Uterus (tissue), 4 donors: ENCODE results near the gene TACR2. TPM values are rescaled to one million over a fixed set of nuclear protein-coding genes. Genes with fewer than 3 reads are reported as not detected.
A peak's percentile ranks its signal among the peaks of the same experiment; 100 is the strongest.

ENCODE experiments used
- DNase-seq, 2 donors: peaks; one replicate each; pipeline ENCODE4 v3.0.0-alpha.2; 2019 to 2020
- H3K27ac ChIP-seq, 2 donors: fragments of 200-600 bp; sonication (generic); 1 replicate in 1 of 2; 2 replicates in 1 of 2; pipeline ENCODE4 v1.5.1; 2016 to 2018
- H3K27me3 ChIP-seq, 2 donors: fragments of 200-600 bp; sonication (generic); one replicate each; pipeline ENCODE4 v1.5.1; 2018 to 2019; ENCODE audit warnings: control low read depth in 1 of 2
- H3K36me3 ChIP-seq, 2 donors: fragments of 200-600 bp; sonication (generic); one replicate each; pipeline ENCODE4 v1.5.1; 2019; ENCODE audit warnings: control low read depth in 1 of 2
- H3K4me1 ChIP-seq, 2 donors: fragments of 200-600 bp; sonication (generic); one replicate each; pipeline ENCODE4 v1.5.1; 2018 to 2019; ENCODE audit warnings: control low read depth in 1 of 2
- H3K4me3 ChIP-seq, 2 donors: fragments of 200-600 bp; sonication (generic); 1 replicate in 1 of 2; 2 replicates in 1 of 2; pipeline ENCODE4 v1.5.1; 2018 to 2019; ENCODE audit warnings: mild to moderate bottlenecking in 1 of 2
- H3K9me3 ChIP-seq, 2 donors: fragments of 200-600 bp; sonication (generic); one replicate each; pipeline ENCODE4 v1.5.1; 2019; ENCODE audit warnings: control low read depth in 1 of 2
- POLR2A ChIP-seq, 2 donors: fragments of 450-650 bp; IDR thresholded peaks; one replicate each; pipeline ENCODE4 v1.6.1; 2016; ENCODE audit warnings: antibody characterized with exemption in 2 of 2, mild to moderate bottlenecking in 1 of 2, moderate library complexity in 1 of 2
- intact Hi-C: fragments of 100-400 bp; cut with DNase I; formaldehyde crosslinking; loops from one replicate; pipeline ENCODE4 v1.15.1; 2023; ENCODE audit warnings: low total_unique reads
- total RNA-seq, 4 donors: library from RNA; depleted of rRNA in 3 of 4; stranded (reverse); fragments of >200 nt in 3 of 4; gene quantifications; one replicate each; pipeline versions ENCODE4 v1.1.0 to v1.2.4, GENCODE V29; 2014 to 2023
- TF ChIP-seq, protein P1 (sequence below), 4 experiments: fragments of 200-600 bp in 2 of 4; fragments of 450-650 bp in 2 of 4; sonication (generic) in 2 of 4; IDR thresholded peaks; one replicate each; pipeline ENCODE4 v1.5.1; 2016 to 2019; ENCODE audit warnings: antibody characterized with exemption in 4 of 4, mild to moderate bottlenecking in 2 of 4, moderate library complexity in 1 of 4
- donor health status: DM: yes; HTN: yes; CAD: no.

Gene TACR2
- total RNA-seq, 4 donors from 2014 or later: 0.28 to 35.0 (median 13.8) TPM

DNA sequence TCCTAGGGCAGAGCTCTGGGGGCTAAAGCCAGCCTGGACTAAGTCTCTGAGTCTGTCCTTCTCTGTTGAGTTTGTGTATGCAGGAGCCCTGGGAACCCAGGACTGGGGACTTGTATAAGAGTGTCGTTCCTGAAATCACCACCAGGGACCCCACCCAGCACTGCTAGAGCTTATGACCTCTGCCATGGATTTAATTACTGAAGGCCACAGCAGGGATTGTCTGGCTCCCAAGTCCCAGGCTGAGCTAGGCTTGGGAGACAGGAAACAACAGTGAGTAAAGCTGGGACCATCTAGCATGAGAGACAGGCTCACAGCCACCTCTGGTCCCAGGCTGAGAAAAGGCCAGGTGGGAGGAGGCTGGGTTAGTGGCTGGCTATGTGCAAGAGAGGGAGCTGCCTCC, 33.1 kb upstream of the TACR2 start:
- Histone ChIP-seq H3K4me3 (no peak overlapping the region), H3K27ac (peak overlapping the region; percentile 61 to 74), H3K9me3 (no peaks in the 10 kb centered on the region), H3K36me3 (no peaks in the 10 kb centered on the region), H3K27me3 (no peaks in the 10 kb centered on the region), H3K4me1 (no peaks in the 10 kb centered on the region)
- TF ChIP-seq, protein P1, sequence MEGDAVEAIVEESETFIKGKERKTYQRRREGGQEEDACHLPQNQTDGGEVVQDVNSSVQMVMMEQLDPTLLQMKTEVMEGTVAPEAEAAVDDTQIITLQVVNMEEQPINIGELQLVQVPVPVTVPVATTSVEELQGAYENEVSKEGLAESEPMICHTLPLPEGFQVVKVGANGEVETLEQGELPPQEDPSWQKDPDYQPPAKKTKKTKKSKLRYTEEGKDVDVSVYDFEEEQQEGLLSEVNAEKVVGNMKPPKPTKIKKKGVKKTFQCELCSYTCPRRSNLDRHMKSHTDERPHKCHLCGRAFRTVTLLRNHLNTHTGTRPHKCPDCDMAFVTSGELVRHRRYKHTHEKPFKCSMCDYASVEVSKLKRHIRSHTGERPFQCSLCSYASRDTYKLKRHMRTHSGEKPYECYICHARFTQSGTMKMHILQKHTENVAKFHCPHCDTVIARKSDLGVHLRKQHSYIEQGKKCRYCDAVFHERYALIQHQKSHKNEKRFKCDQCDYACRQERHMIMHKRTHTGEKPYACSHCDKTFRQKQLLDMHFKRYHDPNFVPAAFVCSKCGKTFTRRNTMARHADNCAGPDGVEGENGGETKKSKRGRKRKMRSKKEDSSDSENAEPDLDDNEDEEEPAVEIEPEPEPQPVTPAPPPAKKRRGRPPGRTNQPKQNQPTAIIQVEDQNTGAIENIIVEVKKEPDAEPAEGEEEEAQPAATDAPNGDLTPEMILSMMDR (IDR thresholded peaks at IDR 0.05): peak; percentile 35 to 54 (median 41)
- no peak for TF ChIP-seq POLR2A (IDR thresholded peaks at IDR 0.05)
- intact Hi-C loops: no loop called here
- DNase-seq: peak in 1 of 2 donors; percentile 55

DNA sequence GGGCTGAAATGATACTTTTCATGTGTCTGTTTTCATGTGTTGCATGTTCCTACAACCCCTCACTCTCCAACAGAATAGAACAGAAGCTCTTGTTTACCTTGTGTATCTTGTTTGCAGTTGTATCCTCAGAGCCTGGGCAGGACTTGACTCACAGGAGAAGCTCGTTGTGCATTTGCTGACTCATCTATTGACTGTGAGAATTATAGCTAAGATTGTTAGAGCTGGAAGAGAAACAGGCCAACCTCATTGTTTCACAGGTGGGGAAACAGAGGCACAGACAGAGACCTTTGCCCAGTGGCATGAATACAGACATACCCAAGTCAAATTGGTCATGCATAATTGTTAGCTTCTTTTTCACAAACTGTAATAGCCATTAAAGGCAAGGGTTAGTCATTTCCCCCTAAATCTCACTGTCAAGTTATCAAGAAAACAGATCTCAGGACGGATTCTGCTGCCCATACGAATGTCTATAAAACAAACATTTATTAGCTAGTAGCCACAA, 30.0 kb upstream of the TACR2 start:
- Histone ChIP-seq H3K36me3 (no peaks in the 10 kb centered on the region), H3K27ac (peak overlapping the region; percentile 46 to 72), H3K9me3 (no peaks in the 10 kb centered on the region), H3K4me3 (no peak overlapping the region), H3K27me3 (no peaks in the 10 kb centered on the region), H3K4me1 (no peaks in the 10 kb centered on the region)
- TF ChIP-seq, protein P1 (IDR thresholded peaks at IDR 0.05): no peak
- TF ChIP-seq POLR2A (IDR thresholded peaks at IDR 0.05): no peak
- intact Hi-C loops: no loop called here
- no peak for DNase-seq

DNA sequence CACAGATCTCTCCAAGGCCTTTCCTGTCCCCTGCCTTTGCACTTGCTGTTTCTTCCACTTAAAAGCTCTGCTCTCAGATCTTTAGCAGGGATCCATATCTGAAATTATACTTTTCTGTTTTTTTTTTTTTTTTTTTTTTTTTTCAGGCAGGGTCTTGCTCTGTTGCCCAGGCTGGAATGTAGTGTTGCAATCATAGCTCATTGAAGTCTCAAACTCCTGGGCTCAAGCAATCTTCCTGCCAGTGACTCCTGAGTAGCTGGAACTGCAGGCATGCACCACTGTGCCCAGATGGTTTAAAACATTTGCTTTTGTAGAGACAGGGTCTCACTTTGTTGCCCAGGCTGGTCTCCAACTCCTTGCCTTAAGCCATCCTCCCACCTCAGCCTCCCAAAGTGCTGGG, 29.5 kb upstream of the TACR2 start:
- peak overlapping the region; percentile 46 to 72 for H3K27ac ChIP-seq
- H3K36me3 ChIP-seq: no peaks in the 10 kb centered on the region
- no peaks in the 10 kb centered on the region for H3K4me1 ChIP-seq
- TF ChIP-seq POLR2A (IDR thresholded peaks at IDR 0.05): no peak
- TF ChIP-seq, protein P1 (IDR thresholded peaks at IDR 0.05): no peak
- intact Hi-C loops: no loop called here
- no peaks in the 10 kb centered on the region for H3K27me3 ChIP-seq
- no peak for DNase-seq
- no peak overlapping the region for H3K4me3 ChIP-seq
- no peaks in the 10 kb centered on the region for H3K9me3 ChIP-seq

DNA sequence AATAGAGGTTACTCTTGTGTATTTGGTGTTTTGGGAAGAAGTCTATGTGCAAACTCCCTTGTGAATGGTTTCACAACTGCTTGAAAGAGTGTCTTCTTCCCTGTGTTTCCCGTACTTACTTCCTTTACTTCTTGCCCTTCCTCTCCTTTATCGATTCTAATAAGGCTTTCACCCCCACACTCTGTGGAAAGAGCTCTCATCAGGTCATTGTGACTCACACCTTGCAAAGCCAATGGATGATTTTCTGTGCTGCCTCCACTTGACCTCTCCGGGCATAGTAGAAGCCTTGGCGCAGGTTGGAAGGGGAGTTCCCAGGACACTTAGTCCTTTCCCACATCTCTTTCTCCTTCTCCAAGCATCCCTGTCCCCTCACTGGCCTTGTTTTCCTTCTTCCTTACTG, 28.3 kb upstream of the TACR2 start:
- peak overlapping the region in 1 of 2 donors; percentile 72 for H3K27ac ChIP-seq
- intact Hi-C loops: no loop called here
- TF ChIP-seq, protein P1 (IDR thresholded peaks at IDR 0.05): no peak
- no peaks in the 10 kb centered on the region for H3K9me3 ChIP-seq
- no peaks in the 10 kb centered on the region for H3K27me3 ChIP-seq
- no peaks in the 10 kb centered on the region for H3K36me3 ChIP-seq
- no peak for DNase-seq
- H3K4me1 ChIP-seq: no peaks in the 10 kb centered on the region
- H3K4me3 ChIP-seq: no peak overlapping the region

DNA sequence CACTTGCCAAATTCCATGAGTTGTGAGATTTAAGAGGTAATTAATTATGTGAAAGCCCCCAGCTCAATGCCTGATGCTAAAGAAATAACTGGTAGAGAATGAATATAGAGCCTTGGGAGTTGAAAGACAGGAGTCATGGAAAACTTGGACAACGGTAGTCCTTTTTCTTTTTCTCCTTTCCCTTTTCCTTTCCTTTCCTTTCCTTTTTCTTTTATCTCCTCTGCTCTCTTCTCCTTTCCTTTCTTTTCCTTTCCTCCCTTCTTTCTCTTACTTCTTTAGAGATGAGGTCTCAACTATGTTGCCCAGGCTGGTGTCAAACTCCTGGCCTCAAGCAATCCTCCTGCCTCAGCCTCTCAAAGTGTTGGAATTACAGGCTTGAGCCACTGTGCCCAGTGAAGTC, 26.6 kb upstream of the TACR2 start:
- Histone ChIP-seq H3K36me3 (no peaks in the 10 kb centered on the region), H3K4me3 (no peak overlapping the region), H3K27me3 (no peaks in the 10 kb centered on the region), H3K9me3 (no peaks in the 10 kb centered on the region), H3K4me1 (peaks cover 0 to 11% of the 10 kb centered on the region in 2 donors), H3K27ac (no peak overlapping the region)
- DNase-seq: no peak
- TF ChIP-seq, protein P1 (IDR thresholded peaks at IDR 0.05): no peak
- TF ChIP-seq POLR2A (IDR thresholded peaks at IDR 0.05): no peak
- intact Hi-C loops: no loop called here
